Measurements from ENCODE around the gene RHPN2.
"Not testable (repeated sequence)": the region's sequence is repeated elsewhere in the genome, so short reads cannot be mapped to it uniquely, and the experiment has no call there.

The RHPN2 gene

GRCh38 chr19:33066543-33066942, 1.9 kb upstream of the RHPN2 start:
- DNase-seq (ENCODE audit: low read depth in 2 of 2, low spot score in 1 of 2): no peak

GRCh38 chr19:33064458-33064791, 263 bp downstream of the RHPN2 start:
- DNase-seq (ENCODE audit: low read depth in 2 of 2, low spot score in 1 of 2): no peak

DNA sequence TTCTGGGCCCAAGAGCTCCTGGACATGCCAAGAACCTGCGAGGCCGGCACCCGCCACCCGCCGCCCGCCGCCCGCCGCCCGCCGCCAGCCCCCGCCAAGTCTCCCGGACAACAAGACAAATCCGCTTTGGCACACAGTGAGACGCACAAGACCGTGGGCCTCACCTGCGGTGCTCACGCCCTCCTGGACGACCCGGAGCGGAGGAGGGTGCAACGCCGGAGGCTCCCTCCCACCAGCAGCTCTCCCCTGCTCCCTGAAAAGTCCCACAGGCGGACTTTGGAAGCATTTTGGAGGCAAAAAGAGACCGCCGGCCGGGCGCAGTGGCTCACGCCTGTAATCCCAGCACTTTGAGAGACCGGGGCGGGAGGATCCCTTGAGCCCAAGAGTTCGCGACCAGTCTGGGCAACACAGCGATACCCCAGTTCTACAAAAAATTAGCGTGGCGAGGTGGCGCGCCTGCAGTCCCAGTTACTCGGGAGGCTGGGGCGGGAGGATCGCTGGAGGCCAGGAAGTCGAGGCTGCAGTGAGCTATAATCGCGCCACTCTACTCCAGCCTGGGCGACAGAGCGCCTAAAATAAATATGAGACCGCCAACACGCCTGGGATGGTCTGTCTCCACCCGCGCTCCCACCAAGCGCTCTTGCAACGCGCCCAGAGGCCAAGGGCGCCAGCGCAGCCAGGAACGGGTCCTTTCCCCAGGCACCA, 783 bp downstream of the RHPN2 start:
- no peak for DNase-seq (ENCODE audit: low read depth in 2 of 2, low spot score in 1 of 2)

DNA sequence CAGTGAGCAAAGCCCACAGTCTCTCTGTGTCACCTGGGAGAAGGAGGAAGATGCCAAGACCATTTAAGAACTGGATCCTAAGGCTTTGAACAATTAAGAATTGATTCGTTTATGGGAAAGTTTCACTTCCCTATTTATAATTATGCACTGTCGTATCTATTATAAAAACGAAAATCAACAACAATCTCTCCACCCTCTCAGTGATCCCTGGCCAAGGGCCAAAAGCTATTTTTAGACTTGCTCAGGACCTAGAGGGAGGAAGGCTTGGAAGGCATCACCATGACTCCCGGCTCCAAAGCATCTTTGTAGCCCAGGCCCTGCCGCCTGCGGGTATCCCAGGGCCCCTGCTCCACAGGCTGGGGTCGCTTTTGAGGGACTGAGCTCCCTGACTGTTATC, 1.3 kb downstream of the RHPN2 start:
- no peak for DNase-seq (ENCODE audit: low read depth in 2 of 2, low spot score in 1 of 2)

- no peak for DNase-seq (ENCODE audit: low read depth in 2 of 2, low spot score in 1 of 2)
Observed at GRCh38 chr19:33062902-33063301, 1.8 kb downstream of the RHPN2 start.

DNA sequence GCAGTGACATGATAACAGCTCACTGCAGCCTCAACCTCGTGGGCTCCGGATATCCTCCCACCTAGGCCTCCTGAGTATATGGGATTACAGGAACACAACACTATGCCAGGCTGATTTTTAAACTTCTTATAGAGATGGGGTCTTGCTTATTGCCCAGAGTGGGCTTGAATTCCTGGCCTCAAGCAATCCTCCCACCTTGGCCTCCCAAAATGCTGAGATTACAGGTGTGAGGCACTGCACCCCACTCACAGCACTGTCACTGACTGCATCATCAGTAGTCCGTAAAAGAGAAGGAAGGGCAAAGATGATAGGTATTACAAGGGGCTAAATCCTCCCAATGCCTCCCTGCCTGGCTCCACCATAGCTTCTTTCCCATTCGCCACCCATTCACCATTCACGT, 4.1 kb downstream of the RHPN2 start:
- no peak for DNase-seq (ENCODE audit: low read depth in 2 of 2, low spot score in 1 of 2)

GRCh38 chr19:33055718-33056117, 9.0 kb downstream of the RHPN2 start:
- DNase-seq (ENCODE audit: low read depth in 2 of 2, low spot score in 1 of 2): no peak

DNA sequence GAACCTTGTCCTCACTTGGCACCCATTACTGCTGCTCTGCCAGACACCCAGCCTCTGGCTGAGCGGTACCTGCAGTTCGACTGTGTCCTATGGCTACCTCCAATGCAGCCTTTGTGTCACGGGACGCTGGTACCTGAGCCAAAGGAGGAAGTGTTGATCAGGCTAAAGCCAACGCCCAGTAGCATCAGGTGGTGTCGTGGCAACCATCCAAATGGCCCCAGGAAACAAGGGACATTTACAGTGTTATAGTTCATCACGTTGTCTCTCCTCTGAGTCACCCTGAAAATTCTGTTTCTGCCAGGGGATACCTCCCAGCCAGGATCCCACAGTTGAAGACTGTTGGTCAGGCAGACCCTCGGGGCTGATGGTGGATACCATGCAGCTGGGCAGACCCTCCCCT, 10.1 kb downstream of the RHPN2 start:
- DNase-seq (ENCODE audit: low read depth in 2 of 2, low spot score in 1 of 2): no peak

GRCh38 chr19:33052352-33052972, 12.2 kb downstream of the RHPN2 start:
- no peak for DNase-seq (ENCODE audit: low read depth in 2 of 2, low spot score in 1 of 2)

DNA sequence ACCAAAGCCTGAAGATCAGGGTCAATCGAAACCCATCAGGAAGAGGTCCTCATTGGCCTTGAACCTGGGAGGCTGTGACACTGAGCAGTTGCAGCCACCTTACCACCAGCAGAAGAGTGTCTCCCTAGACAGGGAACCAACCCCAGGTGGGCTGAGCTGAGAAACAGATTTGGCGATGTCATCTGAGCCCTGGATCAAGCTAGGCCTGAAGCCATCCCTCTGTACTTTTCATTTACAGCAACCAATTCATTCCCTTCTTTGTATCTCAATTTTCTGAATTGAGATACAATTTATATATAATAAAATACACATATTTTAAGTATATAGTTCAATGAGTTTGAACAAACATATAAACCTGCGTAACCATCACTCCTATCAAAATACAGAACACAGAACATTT, 14.6 kb downstream of the RHPN2 start:
- no peak for DNase-seq (ENCODE audit: low read depth in 2 of 2, low spot score in 1 of 2)

GRCh38 chr19:33048806-33049676, 15.6 kb downstream of the RHPN2 start:
- no peak for DNase-seq (ENCODE audit: low read depth in 2 of 2, low spot score in 1 of 2)

GRCh38 chr19:33047422-33047821, 17.3 kb downstream of the RHPN2 start:
- no peak for DNase-seq (ENCODE audit: low read depth in 2 of 2, low spot score in 1 of 2)

DNA sequence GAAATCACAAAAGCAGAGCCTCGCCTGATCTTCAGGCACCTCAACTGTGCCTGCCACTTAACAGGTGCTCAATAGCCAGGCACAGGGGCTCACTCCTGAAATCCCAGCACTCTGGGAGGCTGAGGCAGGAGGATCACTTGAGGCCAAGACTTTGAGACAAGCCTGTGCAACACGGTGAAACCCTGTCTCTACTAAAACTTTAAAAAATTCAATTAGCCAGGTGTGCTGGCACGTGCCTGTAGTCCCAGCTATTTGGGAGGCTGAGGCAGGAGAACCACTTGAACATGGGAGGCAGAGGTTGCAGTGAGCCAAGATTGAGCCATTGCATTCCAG, 22.9 kb downstream of the RHPN2 start:
- DNase-seq (ENCODE audit: low read depth in 2 of 2, low spot score in 1 of 2): not testable (repeated sequence)

- DNase-seq (ENCODE audit: low read depth in 2 of 2, low spot score in 1 of 2): no peak
Observed at GRCh38 chr19:33040994-33041827, 23.5 kb downstream of the RHPN2 start.

- no peak for DNase-seq (ENCODE audit: low read depth in 2 of 2, low spot score in 1 of 2)
Observed at GRCh38 chr19:33039815-33040214, 24.9 kb downstream of the RHPN2 start.

GRCh38 chr19:33039108-33039599, 25.5 kb downstream of the RHPN2 start:
- DNase-seq (ENCODE audit: low read depth in 2 of 2, low spot score in 1 of 2): no peak

DNA sequence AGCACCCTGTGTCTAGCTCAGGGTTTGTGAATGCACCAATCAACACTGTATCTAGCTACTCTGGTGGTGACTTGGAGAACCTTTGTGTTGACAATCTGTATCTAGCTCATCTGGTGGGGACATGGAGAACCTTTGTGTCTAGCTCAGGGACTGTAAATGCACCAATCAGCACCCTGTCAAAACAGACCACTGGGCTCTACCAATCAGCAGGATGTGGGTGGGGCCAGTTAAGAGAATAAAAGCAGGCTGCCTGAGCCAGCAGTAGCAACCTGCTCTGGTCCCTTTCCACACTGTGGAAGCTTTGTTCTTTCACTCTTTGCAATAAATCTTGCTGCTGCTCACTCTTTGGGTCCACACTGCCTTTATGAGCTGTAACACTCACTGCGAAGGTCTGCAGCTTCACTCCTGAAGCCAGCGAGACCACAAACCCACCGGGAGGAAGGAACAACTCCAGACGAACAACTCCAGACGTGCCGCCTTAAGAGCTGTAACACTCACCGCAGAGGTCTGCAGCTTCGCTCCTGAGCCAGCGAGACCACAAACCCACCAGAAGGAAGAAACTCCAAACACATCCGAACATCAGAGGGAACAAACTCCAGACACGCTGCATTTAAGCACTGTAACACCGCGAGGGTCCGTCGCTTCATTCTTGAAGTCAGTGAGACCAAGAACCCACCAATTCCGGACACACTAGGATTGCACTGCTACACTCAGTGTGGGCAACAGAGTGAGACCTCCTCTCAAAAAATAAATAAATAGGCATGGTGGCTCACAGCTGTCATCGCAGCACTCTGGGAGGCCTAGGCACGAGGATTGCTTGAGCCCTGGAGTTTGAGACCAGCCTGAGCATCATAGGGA, 27.3 kb downstream of the RHPN2 start:
- DNase-seq (ENCODE audit: low read depth in 2 of 2, low spot score in 1 of 2): not testable (repeated sequence)

GRCh38 chr19:33036370-33037167, 28.1 kb downstream of the RHPN2 start:
- not testable (repeated sequence) for DNase-seq (ENCODE audit: low read depth in 2 of 2, low spot score in 1 of 2)

DNA sequence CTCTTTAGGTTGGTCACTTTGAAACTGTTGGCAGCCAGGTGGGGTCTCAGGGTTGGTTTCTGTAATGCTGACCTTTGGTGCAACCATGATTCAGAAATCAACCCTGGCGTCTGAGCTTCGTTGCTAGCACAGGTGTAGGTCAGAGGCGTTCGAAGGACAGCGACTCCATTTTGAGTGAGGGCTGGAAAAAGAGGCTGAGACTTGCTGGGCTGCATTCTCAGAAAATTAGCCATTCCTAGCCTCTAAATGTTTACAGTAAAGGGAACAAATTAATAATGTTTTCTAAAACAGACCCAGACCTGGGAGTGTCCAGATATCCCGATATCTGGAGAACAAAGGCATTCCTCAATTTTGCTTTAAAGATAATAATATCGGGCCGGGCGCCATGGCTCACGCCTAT, 29.2 kb downstream of the RHPN2 start:
- no peak for DNase-seq (ENCODE audit: low read depth in 2 of 2, low spot score in 1 of 2)

Measured in stimulated activated CD8-positive, alpha-beta memory T cell treated with anti-CD3 and anti-CD28 coated beads, Interleukin-4, amount 100 ng/mL, for 4 hours (primary cell).